ENCODE measurements around the gene LRRC4C. TPM values are rescaled to one million over a fixed set of nuclear protein-coding genes. Genes with fewer than 3 reads are reported as not detected.
A peak's percentile ranks its signal among the peaks of the same experiment; 100 is the strongest.

Gene LRRC4C
- total and polyA plus RNA-seq, 4 donors: 0.33 to 5.3 (median 0.43) TPM

- Histone ChIP-seq H3K4me3 (no peak overlapping the region), H3K9me3 (ENCODE audit: control insufficient read depth in 4 of 4, insufficient read depth in 3 of 4, low read length in 3 of 4) (no peaks in the 10 kb centered on the region), H3K36me3 (ENCODE audit: control insufficient read depth in 4 of 4, insufficient read depth in 4 of 4, low read length in 4 of 4) (no peaks in the 10 kb centered on the region), H3K27me3 (ENCODE audit: control insufficient read depth in 3 of 3, insufficient read depth in 3 of 3, low read length in 2 of 3) (no peaks in the 10 kb centered on the region), H3K4me1 (ENCODE audit: control insufficient read depth in 5 of 5, insufficient read depth in 5 of 5, low read length in 5 of 5) (no peaks in the 10 kb centered on the region), H3K27ac (ENCODE audit: low read depth in 1 of 2, low read length in 1 of 2) (no peak overlapping the region), H3K9ac (ENCODE audit: insufficient read depth in 1 of 2, low read length in 2 of 2) (no peak overlapping the region)
- no peak for ATAC-seq (ENCODE audit: insufficient read depth, low FRiP score)
- TF ChIP-seq, protein P1, sequence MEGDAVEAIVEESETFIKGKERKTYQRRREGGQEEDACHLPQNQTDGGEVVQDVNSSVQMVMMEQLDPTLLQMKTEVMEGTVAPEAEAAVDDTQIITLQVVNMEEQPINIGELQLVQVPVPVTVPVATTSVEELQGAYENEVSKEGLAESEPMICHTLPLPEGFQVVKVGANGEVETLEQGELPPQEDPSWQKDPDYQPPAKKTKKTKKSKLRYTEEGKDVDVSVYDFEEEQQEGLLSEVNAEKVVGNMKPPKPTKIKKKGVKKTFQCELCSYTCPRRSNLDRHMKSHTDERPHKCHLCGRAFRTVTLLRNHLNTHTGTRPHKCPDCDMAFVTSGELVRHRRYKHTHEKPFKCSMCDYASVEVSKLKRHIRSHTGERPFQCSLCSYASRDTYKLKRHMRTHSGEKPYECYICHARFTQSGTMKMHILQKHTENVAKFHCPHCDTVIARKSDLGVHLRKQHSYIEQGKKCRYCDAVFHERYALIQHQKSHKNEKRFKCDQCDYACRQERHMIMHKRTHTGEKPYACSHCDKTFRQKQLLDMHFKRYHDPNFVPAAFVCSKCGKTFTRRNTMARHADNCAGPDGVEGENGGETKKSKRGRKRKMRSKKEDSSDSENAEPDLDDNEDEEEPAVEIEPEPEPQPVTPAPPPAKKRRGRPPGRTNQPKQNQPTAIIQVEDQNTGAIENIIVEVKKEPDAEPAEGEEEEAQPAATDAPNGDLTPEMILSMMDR (IDR thresholded peaks at IDR 0.05; ENCODE audit: control extremely low read depth, extremely low read depth): no peak
- 66 to 73% methylated on average over 3 of the region's 3 CpGs for WGBS, 2 donors
- no peak for DNase-seq
Observed at GRCh38 chr11:40337118-40337517, 1122.3 kb downstream of the LRRC4C start.

DNA sequence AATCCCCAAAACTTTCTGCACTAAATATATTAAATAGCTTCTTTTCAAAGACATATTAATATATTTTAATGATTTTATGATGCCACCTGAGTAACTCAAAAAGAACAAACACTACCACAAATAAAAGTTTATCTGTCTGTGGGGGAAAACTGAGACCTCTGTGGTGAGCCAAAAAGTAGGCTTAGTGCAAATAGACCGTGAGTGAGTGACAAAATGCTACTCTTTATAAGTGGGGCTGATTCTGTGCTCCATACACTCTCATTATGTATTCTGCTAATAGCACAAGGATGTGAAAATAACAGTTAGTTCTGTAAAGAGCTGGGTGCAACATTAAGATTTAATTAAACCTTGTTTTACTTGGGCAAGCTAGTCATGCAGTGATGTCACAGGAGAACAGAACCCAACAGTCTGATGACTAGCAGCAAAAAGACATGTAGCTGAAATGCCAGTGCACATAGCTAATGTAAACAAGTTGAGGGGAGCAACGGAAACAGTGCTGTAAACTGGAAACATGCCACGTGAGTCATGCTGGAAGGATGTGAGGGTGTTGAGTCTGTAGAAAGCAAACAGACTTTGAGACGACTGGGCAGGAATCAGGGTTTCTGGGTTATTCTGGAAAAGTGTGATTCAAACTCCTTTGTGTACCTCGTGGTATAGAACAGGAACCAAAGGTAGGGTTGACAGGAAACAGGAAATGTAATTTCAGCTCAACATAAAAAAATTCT lies 1130.4 kb downstream of the LRRC4C start:
- H3K4me3 ChIP-seq: no peak overlapping the region
- TF ChIP-seq, protein P1 (IDR thresholded peaks at IDR 0.05; ENCODE audit: control extremely low read depth, extremely low read depth): no peak
- 7 to 15% methylated on average over 5 of the region's 5 CpGs for WGBS, 2 donors

GRCh38 chr11:40323241-40323640 lies 1136.2 kb downstream of the LRRC4C start:
- 90 to 93% methylated on average over 3 of the region's 3 CpGs for WGBS, 2 donors
- TF ChIP-seq, protein P1 (IDR thresholded peaks at IDR 0.05; ENCODE audit: control extremely low read depth, extremely low read depth): no peak
- H3K27ac ChIP-seq (ENCODE audit: low read depth in 1 of 2, low read length in 1 of 2): no peak overlapping the region
- peaks cover 0 to 2% (median 0%) of the 10 kb centered on the region in 5 donors for H3K4me1 ChIP-seq (ENCODE audit: control insufficient read depth in 5 of 5, insufficient read depth in 5 of 5, low read length in 5 of 5)
- no peaks in the 10 kb centered on the region for H3K36me3 ChIP-seq (ENCODE audit: control insufficient read depth in 4 of 4, insufficient read depth in 4 of 4, low read length in 4 of 4)
- DNase-seq: no peak
- no peak overlapping the region for H3K4me3 ChIP-seq
- no peak overlapping the region for H3K9ac ChIP-seq (ENCODE audit: insufficient read depth in 1 of 2, low read length in 2 of 2)
- no peaks in the 10 kb centered on the region for H3K9me3 ChIP-seq (ENCODE audit: control insufficient read depth in 4 of 4, insufficient read depth in 3 of 4, low read length in 3 of 4)
- no peaks in the 10 kb centered on the region for H3K27me3 ChIP-seq (ENCODE audit: control insufficient read depth in 3 of 3, insufficient read depth in 3 of 3, low read length in 2 of 3)
- no peak for ATAC-seq (ENCODE audit: insufficient read depth, low FRiP score)

More for the DNA sequence above, 1130.4 kb downstream of the LRRC4C start:
- DNase-seq: peak; percentile 90 to 98 (median 97)
- no peaks in the 10 kb centered on the region for H3K27me3 ChIP-seq (ENCODE audit: control insufficient read depth in 3 of 3, insufficient read depth in 3 of 3, low read length in 2 of 3)
- H3K36me3 ChIP-seq (ENCODE audit: control insufficient read depth in 4 of 4, insufficient read depth in 4 of 4, low read length in 4 of 4): no peaks in the 10 kb centered on the region
- H3K9me3 ChIP-seq (ENCODE audit: control insufficient read depth in 4 of 4, insufficient read depth in 3 of 4, low read length in 3 of 4): no peaks in the 10 kb centered on the region
- no peak overlapping the region for H3K27ac ChIP-seq (ENCODE audit: low read depth in 1 of 2, low read length in 1 of 2)
- ATAC-seq (ENCODE audit: insufficient read depth, low FRiP score): peak; percentile 86
- H3K9ac ChIP-seq (ENCODE audit: insufficient read depth in 1 of 2, low read length in 2 of 2): no peak overlapping the region
- peaks cover 0 to 14% (median 0%) of the 10 kb centered on the region in 5 donors for H3K4me1 ChIP-seq (ENCODE audit: control insufficient read depth in 5 of 5, insufficient read depth in 5 of 5, low read length in 5 of 5)

All from lung (tissue), 12 donors.